ENCODE data around the gene ELL2. TPM values are rescaled to one million over a fixed set of nuclear protein-coding genes. Genes with fewer than 3 reads are reported as not detected.

The ELL2 gene
- total RNA-seq, 1 donor from 2014 or later = 118 TPM

- H3K27ac ChIP-seq (ENCODE audit: low read depth, low read length) = no peak overlapping the region
- Mint-ChIP-seq H3K9me3 (ENCODE audit: unreplicated experiment) (peaks cover 5% of the 10 kb centered on the region), H3K36me3 (ENCODE audit: low read depth, unreplicated experiment) (no peaks in the 10 kb centered on the region), H3K4me1 (ENCODE audit: low read depth, unreplicated experiment) (peaks cover 10% of the 10 kb centered on the region), H3K27ac (ENCODE audit: unreplicated experiment) (no peak overlapping the region), H3K4me3 (ENCODE audit: unreplicated experiment) (no peak overlapping the region), H3K27me3 (ENCODE audit: low read depth, unreplicated experiment) (no peaks in the 10 kb centered on the region)
- H3K4me2 ChIP-seq (ENCODE audit: low read length) = no peak overlapping the region
- no peak overlapping the region for H2AFZ ChIP-seq (ENCODE audit: low read depth, low read length)
- H3K4me1 ChIP-seq (ENCODE audit: insufficient read depth, low read length) = no peaks in the 10 kb centered on the region
- H3K27me3 ChIP-seq (ENCODE audit: insufficient read depth, low read length) = no peaks in the 10 kb centered on the region
- H4K20me1 ChIP-seq (ENCODE audit: insufficient read depth, low read length) = no peaks in the 10 kb centered on the region
- H3K36me3 ChIP-seq (ENCODE audit: insufficient read depth, low read length) = no peaks in the 10 kb centered on the region
- H3K79me2 ChIP-seq (ENCODE audit: insufficient read depth, low read length) = no peaks in the 10 kb centered on the region
- FAIRE-seq (no peak), DNase-seq (ENCODE audit: low read depth) (no peak)
- no peak overlapping the region for H3K4me3 ChIP-seq (ENCODE audit: insufficient read depth, low read depth, low read length)
- no peaks in the 10 kb centered on the region for H3K9me3 ChIP-seq (ENCODE audit: insufficient read depth, low read depth, low read length)
- no peak overlapping the region for H3K9ac ChIP-seq (ENCODE audit: low read length)
- no peak for TF ChIP-seq EZH2 (IDR thresholded peaks at IDR 0.05; ENCODE audit: insufficient read depth, low read length)
- no peak for TF ChIP-seq CTCF (IDR thresholded peaks at IDR 0.05; ENCODE audit: insufficient read depth, low read depth, low read length)
Observed at GRCh38 chr5:96000308-96000707, 38.7 kb upstream of the ELL2 start.

GRCh38 chr5:95996904-95997723 lies 35.5 kb upstream of the ELL2 start:
- peaks cover 2% of the 10 kb centered on the region for H3K9me3 Mint-ChIP-seq (ENCODE audit: unreplicated experiment)
- Histone ChIP-seq H3K4me2 (ENCODE audit: low read length) (no peak overlapping the region), H4K20me1 (ENCODE audit: insufficient read depth, low read length) (no peaks in the 10 kb centered on the region), H3K4me3 (ENCODE audit: insufficient read depth, low read depth, low read length) (no peak overlapping the region), H3K79me2 (ENCODE audit: insufficient read depth, low read length) (no peaks in the 10 kb centered on the region), H3K4me1 (ENCODE audit: insufficient read depth, low read length) (no peaks in the 10 kb centered on the region), H3K9ac (ENCODE audit: low read length) (no peak overlapping the region), H3K27ac (ENCODE audit: low read depth, low read length) (no peak overlapping the region), H2AFZ (ENCODE audit: low read depth, low read length) (no peak overlapping the region), H3K9me3 (ENCODE audit: insufficient read depth, low read depth, low read length) (no peaks in the 10 kb centered on the region), H3K36me3 (ENCODE audit: insufficient read depth, low read length) (no peaks in the 10 kb centered on the region), H3K27me3 (ENCODE audit: insufficient read depth, low read length) (no peaks in the 10 kb centered on the region)
- no peaks in the 10 kb centered on the region for H3K27me3 Mint-ChIP-seq (ENCODE audit: low read depth, unreplicated experiment)
- TF ChIP-seq CTCF (IDR thresholded peaks at IDR 0.05; ENCODE audit: insufficient read depth, low read depth, low read length) (no peak), EZH2 (IDR thresholded peaks at IDR 0.05; ENCODE audit: insufficient read depth, low read length) (no peak)
- no peaks in the 10 kb centered on the region for H3K36me3 Mint-ChIP-seq (ENCODE audit: low read depth, unreplicated experiment)
- DNase-seq (ENCODE audit: low read depth) (no peak), FAIRE-seq (no peak)
- H3K4me1 Mint-ChIP-seq (ENCODE audit: low read depth, unreplicated experiment) = peaks cover 10% of the 10 kb centered on the region
- no peak overlapping the region for H3K27ac Mint-ChIP-seq (ENCODE audit: unreplicated experiment)
- H3K4me3 Mint-ChIP-seq (ENCODE audit: unreplicated experiment) = no peak overlapping the region

GRCh38 chr5:95995962-95996489 lies 34.4 kb upstream of the ELL2 start:
- H2AFZ ChIP-seq (ENCODE audit: low read depth, low read length) = no peak overlapping the region
- H3K9me3 Mint-ChIP-seq (ENCODE audit: unreplicated experiment) = peaks cover 2% of the 10 kb centered on the region
- TF ChIP-seq EZH2 (IDR thresholded peaks at IDR 0.05; ENCODE audit: insufficient read depth, low read length) (no peak), CTCF (IDR thresholded peaks at IDR 0.05; ENCODE audit: insufficient read depth, low read depth, low read length) (no peak)
- H3K27me3 Mint-ChIP-seq (ENCODE audit: low read depth, unreplicated experiment) = no peaks in the 10 kb centered on the region
- no peak overlapping the region for H3K9ac ChIP-seq (ENCODE audit: low read length)
- H3K79me2 ChIP-seq (ENCODE audit: insufficient read depth, low read length) = no peaks in the 10 kb centered on the region
- H3K36me3 ChIP-seq (ENCODE audit: insufficient read depth, low read length) = no peaks in the 10 kb centered on the region
- H3K27me3 ChIP-seq (ENCODE audit: insufficient read depth, low read length) = no peaks in the 10 kb centered on the region
- no peak for FAIRE-seq
- H4K20me1 ChIP-seq (ENCODE audit: insufficient read depth, low read length) = no peaks in the 10 kb centered on the region
- H3K27ac ChIP-seq (ENCODE audit: low read depth, low read length) = no peak overlapping the region
- H3K4me3 ChIP-seq (ENCODE audit: insufficient read depth, low read depth, low read length) = no peak overlapping the region
- no peak overlapping the region for H3K27ac Mint-ChIP-seq (ENCODE audit: unreplicated experiment)
- no peak overlapping the region for H3K4me2 ChIP-seq (ENCODE audit: low read length)
- no peaks in the 10 kb centered on the region for H3K36me3 Mint-ChIP-seq (ENCODE audit: low read depth, unreplicated experiment)
- no peaks in the 10 kb centered on the region for H3K9me3 ChIP-seq (ENCODE audit: insufficient read depth, low read depth, low read length)
- peaks cover 3% of the 10 kb centered on the region for H3K4me1 Mint-ChIP-seq (ENCODE audit: low read depth, unreplicated experiment)
- H3K4me3 Mint-ChIP-seq (ENCODE audit: unreplicated experiment) = no peak overlapping the region
- no peak for DNase-seq (ENCODE audit: low read depth)
- no peaks in the 10 kb centered on the region for H3K4me1 ChIP-seq (ENCODE audit: insufficient read depth, low read length)

Measured in astrocyte (in vitro differentiated cells and primary cell).